Type B pancreatic cell (in vitro differentiated cells): ENCODE data around the gene UBE3B. TPM values are rescaled to one million over a fixed set of nuclear protein-coding genes. Genes with fewer than 3 reads are reported as not detected.
A peak's percentile ranks its signal among the peaks of the same experiment; 100 is the strongest.

Experiments used
- DNase-seq: peaks from one replicate; pipeline ENCODE4 v3.0.0; 2021; ENCODE audit warnings: mixed read lengths; ENCODE audit not compliant: unreplicated experiment; ENCODE audit errors: extremely low spot score
- H3K27ac Mint-ChIP-seq: 2 replicates; pipeline ENCODE4 v1.8.0; 2021; ENCODE audit warnings: mild to moderate bottlenecking, mixed read lengths
- H3K27me3 Mint-ChIP-seq: 2 replicates; pipeline ENCODE4 v1.8.0; 2021; ENCODE audit warnings: mixed read lengths
- H3K36me3 Mint-ChIP-seq: 2 replicates; pipeline ENCODE4 v1.8.0; 2021; ENCODE audit warnings: mixed read lengths
- H3K4me1 Mint-ChIP-seq: one replicate; pipeline ENCODE4 v1.8.0; 2021; ENCODE audit warnings: mixed read lengths; ENCODE audit not compliant: unreplicated experiment
- H3K4me3 Mint-ChIP-seq: 2 replicates; pipeline ENCODE4 v1.8.0; 2021; ENCODE audit warnings: mild to moderate bottlenecking, mixed read lengths
- H3K9me3 Mint-ChIP-seq: 2 replicates; pipeline ENCODE4 v1.8.0; 2021; ENCODE audit warnings: mixed read lengths
- total RNA-seq: library from RNA; stranded (reverse); gene quantifications from 2 replicates; pipeline ENCODE4 v1.2.1, GENCODE V29; 2021; ENCODE audit warnings: low replicate concordance
- TF ChIP-seq, protein P1 (sequence below): fragments of 200-600 bp; sonication (generic); conservative IDR thresholded peaks from 2 replicates; pipeline ENCODE4 v1.5.0; 2021; ENCODE audit warnings: antibody characterized with exemption, mild to moderate bottlenecking

The UBE3B gene
- total RNA-seq, 1 donor from 2014 or later: 41.3 TPM

DNA sequence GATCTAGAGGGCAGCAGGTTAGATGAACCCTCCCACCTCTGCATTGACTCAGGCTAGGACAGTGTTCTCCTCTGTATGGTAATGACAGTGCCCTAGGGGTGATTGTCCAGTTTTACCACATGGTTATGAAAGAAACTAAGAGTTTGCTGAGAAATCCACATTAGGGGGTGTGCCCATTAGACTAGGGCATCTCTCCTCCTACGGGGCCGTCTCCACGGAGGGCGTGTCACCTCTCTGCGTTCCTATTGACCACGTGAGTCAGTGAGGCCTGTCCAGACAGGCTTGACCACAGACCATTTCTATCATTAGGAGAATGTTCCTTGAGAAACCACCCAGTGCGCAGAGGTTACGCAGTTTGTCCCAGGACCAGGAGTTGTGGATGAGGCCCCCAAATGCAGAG is 104.4 kb downstream of the UBE3B start:
- H3K9me3 Mint-ChIP-seq: no peaks in the 10 kb centered on the region
- no peaks in the 10 kb centered on the region for H3K4me1 Mint-ChIP-seq
- H3K36me3 Mint-ChIP-seq: peaks cover 3% of the 10 kb centered on the region
- no peak for DNase-seq
- peak overlapping the region; percentile 72 for H3K27ac Mint-ChIP-seq
- H3K27me3 Mint-ChIP-seq: no peaks in the 10 kb centered on the region
- TF ChIP-seq, protein P1, sequence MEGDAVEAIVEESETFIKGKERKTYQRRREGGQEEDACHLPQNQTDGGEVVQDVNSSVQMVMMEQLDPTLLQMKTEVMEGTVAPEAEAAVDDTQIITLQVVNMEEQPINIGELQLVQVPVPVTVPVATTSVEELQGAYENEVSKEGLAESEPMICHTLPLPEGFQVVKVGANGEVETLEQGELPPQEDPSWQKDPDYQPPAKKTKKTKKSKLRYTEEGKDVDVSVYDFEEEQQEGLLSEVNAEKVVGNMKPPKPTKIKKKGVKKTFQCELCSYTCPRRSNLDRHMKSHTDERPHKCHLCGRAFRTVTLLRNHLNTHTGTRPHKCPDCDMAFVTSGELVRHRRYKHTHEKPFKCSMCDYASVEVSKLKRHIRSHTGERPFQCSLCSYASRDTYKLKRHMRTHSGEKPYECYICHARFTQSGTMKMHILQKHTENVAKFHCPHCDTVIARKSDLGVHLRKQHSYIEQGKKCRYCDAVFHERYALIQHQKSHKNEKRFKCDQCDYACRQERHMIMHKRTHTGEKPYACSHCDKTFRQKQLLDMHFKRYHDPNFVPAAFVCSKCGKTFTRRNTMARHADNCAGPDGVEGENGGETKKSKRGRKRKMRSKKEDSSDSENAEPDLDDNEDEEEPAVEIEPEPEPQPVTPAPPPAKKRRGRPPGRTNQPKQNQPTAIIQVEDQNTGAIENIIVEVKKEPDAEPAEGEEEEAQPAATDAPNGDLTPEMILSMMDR: no peak
- H3K4me3 Mint-ChIP-seq: no peak overlapping the region

GRCh38 chr12:109582636-109583035 is 105.2 kb downstream of the UBE3B start:
- DNase-seq: no peak
- H3K36me3 Mint-ChIP-seq: peaks cover 3% of the 10 kb centered on the region

GRCh38 chr12:109583733-109584132 is 106.3 kb downstream of the UBE3B start:
- no peaks in the 10 kb centered on the region for H3K27me3 Mint-ChIP-seq
- peaks cover 3% of the 10 kb centered on the region for H3K4me1 Mint-ChIP-seq
- TF ChIP-seq, protein P1: no peak
- no peak for DNase-seq
- no peak overlapping the region for H3K27ac Mint-ChIP-seq
- H3K9me3 Mint-ChIP-seq: no peaks in the 10 kb centered on the region
- H3K36me3 Mint-ChIP-seq: peaks cover 3% of the 10 kb centered on the region
- H3K4me3 Mint-ChIP-seq: no peak overlapping the region

More at GRCh38 chr12:109582636-109583035, 105.2 kb downstream of the UBE3B start:
- Mint-ChIP-seq H3K4me3 (peak overlapping the region; percentile 45), H3K27me3 (no peaks in the 10 kb centered on the region), H3K9me3 (no peaks in the 10 kb centered on the region), H3K27ac (no peak overlapping the region), H3K4me1 (no peaks in the 10 kb centered on the region)
- TF ChIP-seq, protein P1: no peak

Other genes with a start within 250 kb of the UBE3B start
- gene FOXN4, start 168.3 kb upstream of the UBE3B start, total RNA-seq: 2.0 and 2.6 TPM in 2 replicates
- 0.72 and 0.79 TPM in 2 replicates for gene MYO1H, start 129.7 kb upstream of the UBE3B start, total RNA-seq
- gene KCTD10, start 334 bp upstream of the UBE3B start, total RNA-seq: 47.4 and 47.5 TPM in 2 replicates
- gene MMAB, start 95.9 kb downstream of the UBE3B start, total RNA-seq: 38.1 and 39.0 TPM in 2 replicates
- 27.0 and 28.1 TPM in 2 replicates for gene MVK, start 96.2 kb downstream of the UBE3B start, total RNA-seq
- gene FAM222A, start 236.2 kb downstream of the UBE3B start, total RNA-seq: 7.9 and 11.5 TPM in 2 replicates